Astrocyte (in vitro differentiated cells and primary cell): Measurements from ENCODE around the gene SORBS2. TPM values are rescaled to one million over a fixed set of nuclear protein-coding genes. Genes with fewer than 3 reads are reported as not detected.

Experiments
- DNase-seq: peaks from one replicate; pipeline ENCODE4 v3.0.0-alpha.2; 2010; ENCODE audit warnings: low read depth
- FAIRE-seq: peaks from 2 replicates; lab custom pipeline; 2011; peaks lifted over from hg19 to GRCh38; lab: Jason Lieb, UNC
- H2AFZ ChIP-seq: 2 replicates; pipeline ENCODE4 v1.6.0; 2012; ENCODE audit warnings: low read depth, low read length, inconsistent platforms
- H3K27ac ChIP-seq: 2 replicates; pipeline ENCODE4 v1.5.1; 2011; ENCODE audit warnings: low read depth, low read length, inconsistent platforms
- H3K27me3 ChIP-seq: 2 replicates; pipeline ENCODE4 v1.6.0; 2011; ENCODE audit warnings: low read length, inconsistent platforms; ENCODE audit not compliant: insufficient read depth
- H3K36me3 ChIP-seq: 2 replicates; pipeline ENCODE4 v1.5.1; 2011; ENCODE audit warnings: low read length, inconsistent platforms; ENCODE audit not compliant: insufficient read depth
- H3K4me1 ChIP-seq: 2 replicates; pipeline ENCODE4 v1.5.1; 2011; ENCODE audit warnings: low read length, inconsistent platforms; ENCODE audit not compliant: insufficient read depth
- H3K4me2 ChIP-seq: 2 replicates; pipeline ENCODE4 v1.6.0; 2012; ENCODE audit warnings: low read length, inconsistent platforms
- H3K4me3 ChIP-seq: 2 replicates; pipeline ENCODE4 v1.5.1; 2011; ENCODE audit warnings: low read depth, mild to moderate bottlenecking, low read length, inconsistent platforms; ENCODE audit not compliant: insufficient read depth
- H3K79me2 ChIP-seq: 2 replicates; pipeline ENCODE4 v1.6.0; 2012; ENCODE audit warnings: mild to moderate bottlenecking, low read length, inconsistent platforms; ENCODE audit not compliant: insufficient read depth
- H3K9ac ChIP-seq: 2 replicates; pipeline ENCODE4 v1.6.0; 2012; ENCODE audit warnings: mild to moderate bottlenecking, low read length, inconsistent platforms
- H3K9me3 ChIP-seq: 2 replicates; pipeline ENCODE4 v1.5.1; 2012; ENCODE audit warnings: low read depth, mild to moderate bottlenecking, low read length, inconsistent platforms; ENCODE audit not compliant: insufficient read depth
- H4K20me1 ChIP-seq: 2 replicates; pipeline ENCODE4 v1.6.0; 2012; ENCODE audit warnings: low read length, inconsistent platforms; ENCODE audit not compliant: insufficient read depth
- H3K27ac Mint-ChIP-seq: one replicate; pipeline ENCODE4 v1.8.0; 2021; ENCODE audit warnings: mild to moderate bottlenecking, mixed read lengths; ENCODE audit not compliant: unreplicated experiment
- H3K27me3 Mint-ChIP-seq: one replicate; pipeline ENCODE4 v1.8.0; 2021; ENCODE audit warnings: low read depth, mixed read lengths; ENCODE audit not compliant: unreplicated experiment
- H3K36me3 Mint-ChIP-seq: one replicate; pipeline ENCODE4 v1.8.0; 2021; ENCODE audit warnings: low read depth, mixed read lengths; ENCODE audit not compliant: unreplicated experiment
- H3K4me1 Mint-ChIP-seq: one replicate; pipeline ENCODE4 v1.8.0; 2021; ENCODE audit warnings: low read depth, mixed read lengths; ENCODE audit not compliant: unreplicated experiment
- H3K4me3 Mint-ChIP-seq: one replicate; pipeline ENCODE4 v1.8.0; 2021; ENCODE audit warnings: mild to moderate bottlenecking, moderate library complexity, mixed read lengths; ENCODE audit not compliant: unreplicated experiment
- H3K9me3 Mint-ChIP-seq: one replicate; pipeline ENCODE4 v1.8.0; 2021; ENCODE audit warnings: mild to moderate bottlenecking, mixed read lengths; ENCODE audit not compliant: unreplicated experiment
- EZH2 ChIP-seq: IDR thresholded peaks from 2 replicates; pipeline ENCODE4 v1.6.1; 2012; ENCODE audit warnings: mild to moderate bottlenecking, low read length, inconsistent platforms; ENCODE audit not compliant: insufficient read depth
- total RNA-seq: library from RNA; stranded (reverse); gene quantifications from 2 replicates; pipeline ENCODE4 v1.2.1, GENCODE V29; 2021
- TF ChIP-seq, protein P1 (sequence below): IDR thresholded peaks from 2 replicates; pipeline ENCODE4 v1.5.1; 2011; ENCODE audit warnings: low read depth, mild to moderate bottlenecking, inconsistent platforms, low read length, moderate library complexity; ENCODE audit not compliant: insufficient read depth

The SORBS2 gene
- total RNA-seq, 1 donor from 2014 or later, result 97.4 TPM

DNA sequence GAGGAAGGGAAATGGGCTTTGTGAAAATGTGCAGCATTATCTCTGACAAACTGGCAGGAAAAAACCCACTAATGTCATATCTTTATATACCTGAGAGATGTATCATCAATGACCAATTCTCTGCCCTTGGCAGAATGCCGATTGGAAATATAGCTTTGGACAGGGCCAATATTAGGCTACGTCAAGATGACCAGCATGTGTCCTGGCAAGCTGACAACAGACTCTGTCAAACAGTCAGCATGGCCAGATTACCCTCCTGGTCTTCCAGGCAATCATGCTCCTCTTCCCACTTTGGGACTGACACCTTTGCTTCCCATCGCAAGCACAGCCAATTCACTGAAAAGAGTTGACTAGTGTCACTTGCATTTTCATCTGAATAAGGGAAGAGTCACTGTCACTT is 57.0 kb downstream of the SORBS2 start:
- H3K27me3 Mint-ChIP-seq, result no peaks in the 10 kb centered on the region
- TF ChIP-seq EZH2, result no peak
- TF ChIP-seq, protein P1, sequence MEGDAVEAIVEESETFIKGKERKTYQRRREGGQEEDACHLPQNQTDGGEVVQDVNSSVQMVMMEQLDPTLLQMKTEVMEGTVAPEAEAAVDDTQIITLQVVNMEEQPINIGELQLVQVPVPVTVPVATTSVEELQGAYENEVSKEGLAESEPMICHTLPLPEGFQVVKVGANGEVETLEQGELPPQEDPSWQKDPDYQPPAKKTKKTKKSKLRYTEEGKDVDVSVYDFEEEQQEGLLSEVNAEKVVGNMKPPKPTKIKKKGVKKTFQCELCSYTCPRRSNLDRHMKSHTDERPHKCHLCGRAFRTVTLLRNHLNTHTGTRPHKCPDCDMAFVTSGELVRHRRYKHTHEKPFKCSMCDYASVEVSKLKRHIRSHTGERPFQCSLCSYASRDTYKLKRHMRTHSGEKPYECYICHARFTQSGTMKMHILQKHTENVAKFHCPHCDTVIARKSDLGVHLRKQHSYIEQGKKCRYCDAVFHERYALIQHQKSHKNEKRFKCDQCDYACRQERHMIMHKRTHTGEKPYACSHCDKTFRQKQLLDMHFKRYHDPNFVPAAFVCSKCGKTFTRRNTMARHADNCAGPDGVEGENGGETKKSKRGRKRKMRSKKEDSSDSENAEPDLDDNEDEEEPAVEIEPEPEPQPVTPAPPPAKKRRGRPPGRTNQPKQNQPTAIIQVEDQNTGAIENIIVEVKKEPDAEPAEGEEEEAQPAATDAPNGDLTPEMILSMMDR, result no peak
- no peaks in the 10 kb centered on the region for H3K27me3 ChIP-seq
- H3K36me3 ChIP-seq, result no peaks in the 10 kb centered on the region
- FAIRE-seq, result no peak
- no peak overlapping the region for H3K27ac Mint-ChIP-seq
- H3K36me3 Mint-ChIP-seq, result no peaks in the 10 kb centered on the region
- peaks cover 2% of the 10 kb centered on the region for H3K4me1 ChIP-seq
- no peak overlapping the region for H3K9ac ChIP-seq
- peaks cover 13% of the 10 kb centered on the region for H4K20me1 ChIP-seq
- no peaks in the 10 kb centered on the region for H3K9me3 ChIP-seq
- H3K4me1 Mint-ChIP-seq, result peaks cover 29% of the 10 kb centered on the region
- no peak overlapping the region for H2AFZ ChIP-seq
- no peak overlapping the region for H3K4me2 ChIP-seq
- no peak overlapping the region for H3K4me3 ChIP-seq
- H3K9me3 Mint-ChIP-seq, result no peaks in the 10 kb centered on the region
- H3K27ac ChIP-seq, result no peak overlapping the region
- H3K4me3 Mint-ChIP-seq, result no peak overlapping the region
- DNase-seq, result no peak
- H3K79me2 ChIP-seq, result peaks cover 23% of the 10 kb centered on the region

DNA sequence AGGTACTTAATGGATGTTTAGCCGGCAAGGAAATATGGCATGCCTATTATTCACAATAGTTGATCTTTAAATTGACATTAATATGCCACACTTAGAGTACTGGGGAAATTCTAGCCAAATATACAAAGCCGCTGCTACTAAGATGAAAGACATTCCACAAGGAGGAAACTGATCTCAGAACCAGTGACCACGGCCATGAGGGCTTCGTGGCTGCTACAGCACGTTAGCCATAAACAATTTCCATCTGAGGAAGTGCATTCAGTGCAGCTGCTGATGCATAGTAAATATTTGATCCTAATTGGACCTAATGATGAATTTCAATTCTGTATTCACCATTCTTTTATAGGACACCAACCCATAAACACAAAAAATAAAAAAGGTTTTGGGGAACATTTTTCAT is 59.1 kb downstream of the SORBS2 start:
- Histone ChIP-seq H3K4me2 (no peak overlapping the region), H3K9me3 (no peaks in the 10 kb centered on the region), H3K27ac (no peak overlapping the region), H3K4me1 (peaks cover 2% of the 10 kb centered on the region), H3K4me3 (no peak overlapping the region), H2AFZ (no peak overlapping the region), H3K27me3 (no peaks in the 10 kb centered on the region), H4K20me1 (peaks cover 9% of the 10 kb centered on the region), H3K36me3 (no peaks in the 10 kb centered on the region), H3K79me2 (peaks cover 20% of the 10 kb centered on the region), H3K9ac (no peak overlapping the region)
- Mint-ChIP-seq H3K4me1 (peaks cover 29% of the 10 kb centered on the region), H3K27ac (no peak overlapping the region), H3K36me3 (no peaks in the 10 kb centered on the region), H3K27me3 (no peaks in the 10 kb centered on the region), H3K4me3 (no peak overlapping the region), H3K9me3 (no peaks in the 10 kb centered on the region)
- TF ChIP-seq EZH2, result no peak
- TF ChIP-seq, protein P1, result no peak
- DNase-seq (no peak), FAIRE-seq (no peak)

DNA sequence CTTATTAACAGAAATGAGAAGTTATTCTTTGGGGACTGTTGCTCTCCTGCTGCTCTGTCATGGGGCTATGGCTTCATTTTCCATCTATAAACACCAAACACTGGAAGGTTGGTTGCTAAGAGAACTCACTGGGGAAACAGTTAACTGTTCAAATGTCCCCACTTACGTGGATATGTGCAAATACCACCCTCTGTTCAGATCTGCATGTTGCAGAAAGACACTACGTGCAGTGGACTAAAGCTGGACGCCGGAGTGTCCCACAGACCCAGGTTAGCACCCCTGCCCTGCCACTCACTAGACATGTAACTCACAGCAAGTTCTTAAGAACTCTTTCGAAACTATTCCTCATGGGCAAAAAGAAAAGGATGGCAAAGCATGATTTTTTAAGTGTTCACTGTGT is 62.1 kb downstream of the SORBS2 start:
- H3K79me2 ChIP-seq, result peaks cover 21% of the 10 kb centered on the region

More for the DNA sequence above, 62.1 kb downstream of the SORBS2 start:
- Histone ChIP-seq H3K4me1 (peaks cover 2% of the 10 kb centered on the region), H3K9ac (no peak overlapping the region), H3K36me3 (no peaks in the 10 kb centered on the region), H4K20me1 (peaks cover 12% of the 10 kb centered on the region), H3K9me3 (no peaks in the 10 kb centered on the region), H3K27ac (no peak overlapping the region), H3K4me2 (no peak overlapping the region), H3K4me3 (no peak overlapping the region), H2AFZ (no peak overlapping the region), H3K27me3 (no peaks in the 10 kb centered on the region)
- H3K27me3 Mint-ChIP-seq, result no peaks in the 10 kb centered on the region
- H3K9me3 Mint-ChIP-seq, result no peaks in the 10 kb centered on the region
- H3K4me3 Mint-ChIP-seq, result no peak overlapping the region
- peaks cover 21% of the 10 kb centered on the region for H3K4me1 Mint-ChIP-seq
- H3K27ac Mint-ChIP-seq, result no peak overlapping the region
- TF ChIP-seq, protein P1, result no peak
- no peak for TF ChIP-seq EZH2
- H3K36me3 Mint-ChIP-seq, result peaks cover 17% of the 10 kb centered on the region
- DNase-seq (no peak), FAIRE-seq (no peak)
